Measurements from ENCODE around the gene FNBP1L.

GRCh38 chr1:93599479-93599878 lies 151.6 kb downstream of the FNBP1L start:
- no peak for TF ChIP-seq SIN3A (conservative IDR thresholded peaks at IDR 0.05 in 1 of 2, IDR thresholded peaks at IDR 0.05 in 1 of 2; ENCODE audit: low read depth in 1 of 2, low read length in 2 of 2)
- no peak for TF ChIP-seq MAFK (IDR thresholded peaks at IDR 0.05; ENCODE audit: low read depth, low read length)
- TF ChIP-seq, protein P1, sequence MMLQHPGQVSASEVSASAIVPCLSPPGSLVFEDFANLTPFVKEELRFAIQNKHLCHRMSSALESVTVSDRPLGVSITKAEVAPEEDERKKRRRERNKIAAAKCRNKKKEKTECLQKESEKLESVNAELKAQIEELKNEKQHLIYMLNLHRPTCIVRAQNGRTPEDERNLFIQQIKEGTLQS (IDR thresholded peaks at IDR 0.05; ENCODE audit: insufficient read depth, low read depth, low read length), result no peak
- no peak for TF ChIP-seq TEAD4 (IDR thresholded peaks at IDR 0.05; ENCODE audit: low read depth, low read length)
- TF ChIP-seq, protein P2, sequence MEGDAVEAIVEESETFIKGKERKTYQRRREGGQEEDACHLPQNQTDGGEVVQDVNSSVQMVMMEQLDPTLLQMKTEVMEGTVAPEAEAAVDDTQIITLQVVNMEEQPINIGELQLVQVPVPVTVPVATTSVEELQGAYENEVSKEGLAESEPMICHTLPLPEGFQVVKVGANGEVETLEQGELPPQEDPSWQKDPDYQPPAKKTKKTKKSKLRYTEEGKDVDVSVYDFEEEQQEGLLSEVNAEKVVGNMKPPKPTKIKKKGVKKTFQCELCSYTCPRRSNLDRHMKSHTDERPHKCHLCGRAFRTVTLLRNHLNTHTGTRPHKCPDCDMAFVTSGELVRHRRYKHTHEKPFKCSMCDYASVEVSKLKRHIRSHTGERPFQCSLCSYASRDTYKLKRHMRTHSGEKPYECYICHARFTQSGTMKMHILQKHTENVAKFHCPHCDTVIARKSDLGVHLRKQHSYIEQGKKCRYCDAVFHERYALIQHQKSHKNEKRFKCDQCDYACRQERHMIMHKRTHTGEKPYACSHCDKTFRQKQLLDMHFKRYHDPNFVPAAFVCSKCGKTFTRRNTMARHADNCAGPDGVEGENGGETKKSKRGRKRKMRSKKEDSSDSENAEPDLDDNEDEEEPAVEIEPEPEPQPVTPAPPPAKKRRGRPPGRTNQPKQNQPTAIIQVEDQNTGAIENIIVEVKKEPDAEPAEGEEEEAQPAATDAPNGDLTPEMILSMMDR (IDR thresholded peaks at IDR 0.05; ENCODE audit: control extremely low read depth in 1 of 3, insufficient read depth in 1 of 3, low read depth in 1 of 3, low read length in 3 of 3), result no peak
- TF ChIP-seq, protein P3, sequence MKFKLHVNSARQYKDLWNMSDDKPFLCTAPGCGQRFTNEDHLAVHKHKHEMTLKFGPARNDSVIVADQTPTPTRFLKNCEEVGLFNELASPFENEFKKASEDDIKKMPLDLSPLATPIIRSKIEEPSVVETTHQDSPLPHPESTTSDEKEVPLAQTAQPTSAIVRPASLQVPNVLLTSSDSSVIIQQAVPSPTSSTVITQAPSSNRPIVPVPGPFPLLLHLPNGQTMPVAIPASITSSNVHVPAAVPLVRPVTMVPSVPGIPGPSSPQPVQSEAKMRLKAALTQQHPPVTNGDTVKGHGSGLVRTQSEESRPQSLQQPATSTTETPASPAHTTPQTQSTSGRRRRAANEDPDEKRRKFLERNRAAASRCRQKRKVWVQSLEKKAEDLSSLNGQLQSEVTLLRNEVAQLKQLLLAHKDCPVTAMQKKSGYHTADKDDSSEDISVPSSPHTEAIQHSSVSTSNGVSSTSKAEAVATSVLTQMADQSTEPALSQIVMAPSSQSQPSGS (IDR thresholded peaks at IDR 0.05; ENCODE audit: low read length), result no peak
- TF ChIP-seq SP1 (IDR thresholded peaks at IDR 0.05; ENCODE audit: low read depth, low read length), result no peak
- TF ChIP-seq BACH1 (IDR thresholded peaks at IDR 0.05; ENCODE audit: low read length), result no peak
- no peak for TF ChIP-seq SIX5 (IDR thresholded peaks at IDR 0.05; ENCODE audit: low read depth, low read length)
- no peak for TF ChIP-seq SRF (IDR thresholded peaks at IDR 0.05; ENCODE audit: low read depth, low read length)
- TF ChIP-seq POLR2A (IDR thresholded peaks at IDR 0.05; ENCODE audit: control extremely low read depth in 1 of 2, low read depth in 2 of 2, low read length in 2 of 2), result no peak
- no peak for TF ChIP-seq FOSL1 (IDR thresholded peaks at IDR 0.05; ENCODE audit: insufficient read depth, low read depth, low read length)

All from H1 (cell line).